KOPT-K1 (cell line): ENCODE data around the gene MEX3D.

Source experiments
- H3K27ac ChIP-seq: fragments of 200-600 bp; sonication (generic); 2 replicates; pipeline ENCODE4 v1.5.1; 2016; ENCODE audit warnings: antibody characterized with exemption, mild to moderate bottlenecking, low read depth, low read length; ENCODE audit not compliant: poor library complexity, severe bottlenecking
- H3K36me3 ChIP-seq: fragments of 200-600 bp; sonication (generic); 2 replicates; pipeline ENCODE4 v1.5.1; 2017; ENCODE audit warnings: antibody characterized with exemption, mild to moderate bottlenecking, low read length, moderate library complexity; ENCODE audit not compliant: insufficient read depth
- H3K9me3 ChIP-seq: fragments of 200-600 bp; sonication (generic); 2 replicates; pipeline ENCODE4 v1.5.1; 2017; ENCODE audit warnings: antibody characterized with exemption, low read length, mild to moderate bottlenecking; ENCODE audit not compliant: insufficient read depth, poor library complexity, severe bottlenecking

Gene MEX3D

GRCh38 chr19:1567848-1568227 lies 287 bp downstream of the MEX3D start:
- no peaks in the 10 kb centered on the region for H3K36me3 ChIP-seq
- no peak overlapping the region for H3K27ac ChIP-seq
- H3K9me3 ChIP-seq: no peaks in the 10 kb centered on the region

DNA sequence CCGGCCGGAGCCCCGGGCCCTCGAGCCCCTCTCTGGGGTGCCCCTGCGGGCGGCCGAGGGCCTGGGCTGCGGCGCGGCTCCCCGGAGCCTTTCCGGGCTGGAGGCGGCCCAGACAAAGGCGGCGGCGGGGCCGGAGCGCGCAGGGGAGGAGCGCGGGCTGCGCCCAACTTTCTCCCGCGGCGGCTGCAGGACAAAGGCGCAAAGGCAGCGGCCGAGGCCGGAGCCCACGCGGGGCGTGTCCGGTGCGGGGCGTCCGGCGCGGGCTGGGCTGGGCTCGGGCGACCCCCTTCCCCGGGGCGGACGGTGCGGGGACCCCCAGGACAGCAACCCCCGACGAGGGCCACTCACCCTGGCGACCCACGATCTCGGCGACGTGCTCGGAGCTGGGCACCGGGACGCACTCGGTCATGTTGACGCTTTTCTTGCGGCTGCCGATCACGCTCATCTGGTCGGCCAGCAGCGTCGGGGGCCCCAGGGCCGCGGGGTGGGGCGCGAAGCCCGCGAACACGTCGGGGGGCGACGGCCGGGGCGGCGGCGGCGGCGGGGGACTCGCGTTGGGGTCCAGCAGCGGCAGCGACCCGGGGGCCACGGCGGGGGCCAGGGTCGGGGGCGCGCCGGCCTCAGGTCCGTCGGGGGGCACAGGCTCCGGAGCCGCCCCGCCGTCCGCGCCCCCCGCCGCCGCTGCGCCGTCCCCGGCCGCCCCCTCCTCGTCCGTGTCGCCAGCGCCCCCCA lies 843 bp downstream of the MEX3D start:
- Histone ChIP-seq H3K27ac (no peak overlapping the region), H3K36me3 (no peaks in the 10 kb centered on the region), H3K9me3 (no peaks in the 10 kb centered on the region)

DNA sequence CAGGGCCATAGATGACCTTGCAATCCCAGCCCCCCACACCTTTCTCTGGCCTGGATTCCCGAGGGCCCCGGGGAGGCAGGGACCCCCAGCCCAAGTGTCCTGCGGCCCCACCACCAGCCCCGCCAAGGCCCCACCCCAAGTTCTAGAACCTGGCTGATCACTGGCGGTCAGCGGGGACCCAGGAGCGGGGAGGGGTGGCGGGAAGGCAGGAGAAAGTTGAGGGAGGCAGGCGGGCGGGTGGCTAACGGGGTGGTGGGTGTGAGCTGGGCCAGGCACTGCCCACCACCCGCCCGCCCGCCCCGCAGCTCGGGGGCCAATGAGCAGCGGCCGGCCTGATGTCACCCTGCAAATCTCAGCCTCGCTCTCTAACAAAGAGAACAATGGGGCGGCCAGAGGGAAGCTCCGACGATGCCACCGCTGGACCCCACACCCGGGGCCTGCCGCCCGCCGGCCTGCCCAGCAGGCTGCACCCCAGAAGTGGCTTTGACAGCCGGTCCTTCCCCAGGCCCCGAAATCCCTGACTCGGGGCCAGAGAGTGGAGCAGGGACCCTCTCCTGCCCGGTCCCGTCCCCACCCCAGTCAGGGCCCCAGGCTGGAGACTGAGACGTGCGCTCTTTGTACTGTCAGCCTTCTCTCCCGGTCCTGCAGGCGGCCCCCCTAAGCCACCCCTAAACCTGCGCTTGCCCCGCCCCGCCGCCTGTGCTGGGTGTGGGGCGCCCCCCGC lies 1.6 kb downstream of the MEX3D start:
- no peaks in the 10 kb centered on the region for H3K9me3 ChIP-seq
- no peak overlapping the region for H3K27ac ChIP-seq
- H3K36me3 ChIP-seq: no peaks in the 10 kb centered on the region

GRCh38 chr19:1563251-1563650 lies 4.9 kb downstream of the MEX3D start:
- H3K36me3 ChIP-seq: peaks cover 8% of the 10 kb centered on the region; the same call in 1 of the 2 replicates
- H3K27ac ChIP-seq: no peak overlapping the region
- no peaks in the 10 kb centered on the region for H3K9me3 ChIP-seq

DNA sequence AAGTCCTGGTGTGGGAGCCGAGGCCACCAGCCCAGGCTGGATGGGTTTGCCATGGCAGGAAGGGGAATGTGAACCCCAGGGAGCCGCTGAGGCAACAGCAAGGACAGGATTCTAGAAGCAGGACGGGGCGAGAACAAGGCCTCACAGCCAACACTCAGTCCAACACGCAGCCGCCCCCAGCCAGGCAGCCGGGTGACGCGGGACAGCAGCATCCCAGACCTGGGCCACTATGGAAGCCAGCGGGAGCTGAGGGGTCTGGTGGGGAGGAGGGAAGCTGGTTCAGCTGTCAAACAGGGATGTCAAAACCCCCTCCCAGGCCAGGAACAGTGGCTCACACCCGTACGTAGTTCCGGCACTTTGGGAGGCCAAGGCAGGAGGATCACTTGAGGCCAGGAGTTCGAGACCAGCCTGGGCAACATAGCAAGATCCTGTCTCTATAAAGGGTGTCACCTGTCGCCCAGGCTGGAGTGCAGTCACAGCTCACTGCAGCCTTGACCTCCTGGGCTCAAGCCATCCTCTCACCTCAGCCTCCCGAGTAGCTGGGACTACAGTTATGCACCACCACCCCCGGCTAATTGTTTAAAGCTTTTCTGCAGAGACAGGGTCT lies 6.8 kb downstream of the MEX3D start:
- peaks cover 13% of the 10 kb centered on the region; the same call in 1 of the 2 replicates for H3K36me3 ChIP-seq
- H3K27ac ChIP-seq: no peak overlapping the region
- H3K9me3 ChIP-seq: no peaks in the 10 kb centered on the region

GRCh38 chr19:1560286-1560882 lies 7.7 kb downstream of the MEX3D start:
- H3K36me3 ChIP-seq: peaks cover 16% of the 10 kb centered on the region; the same call in 1 of the 2 replicates
- no peaks in the 10 kb centered on the region for H3K9me3 ChIP-seq

DNA sequence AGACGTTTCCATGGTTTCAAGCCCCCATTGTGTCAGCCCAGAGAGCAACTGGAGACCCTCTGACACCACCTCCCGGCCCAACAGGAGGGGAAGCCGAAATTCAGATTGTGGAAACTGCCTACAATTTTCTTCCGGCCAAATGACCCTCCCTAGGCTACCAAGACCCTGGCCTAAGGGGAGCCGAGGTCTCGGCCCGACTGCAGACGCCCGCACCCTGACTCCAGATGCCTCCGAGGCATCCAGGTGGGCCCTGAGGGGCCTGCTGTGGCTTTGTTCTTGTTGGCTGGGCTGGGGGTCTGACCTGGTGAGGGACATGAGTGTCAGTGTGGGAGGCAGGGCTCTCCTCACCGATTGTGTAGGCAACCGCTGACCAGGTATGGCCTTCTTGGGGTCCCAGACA lies 9.6 kb downstream of the MEX3D start:
- Histone ChIP-seq H3K9me3 (no peaks in the 10 kb centered on the region), H3K27ac (no peak overlapping the region), H3K36me3 (peaks cover 20% of the 10 kb centered on the region; the same call in 1 of the 2 replicates)

More at GRCh38 chr19:1560286-1560882, 7.7 kb downstream of the MEX3D start:
- H3K27ac ChIP-seq: no peak overlapping the region

DNA sequence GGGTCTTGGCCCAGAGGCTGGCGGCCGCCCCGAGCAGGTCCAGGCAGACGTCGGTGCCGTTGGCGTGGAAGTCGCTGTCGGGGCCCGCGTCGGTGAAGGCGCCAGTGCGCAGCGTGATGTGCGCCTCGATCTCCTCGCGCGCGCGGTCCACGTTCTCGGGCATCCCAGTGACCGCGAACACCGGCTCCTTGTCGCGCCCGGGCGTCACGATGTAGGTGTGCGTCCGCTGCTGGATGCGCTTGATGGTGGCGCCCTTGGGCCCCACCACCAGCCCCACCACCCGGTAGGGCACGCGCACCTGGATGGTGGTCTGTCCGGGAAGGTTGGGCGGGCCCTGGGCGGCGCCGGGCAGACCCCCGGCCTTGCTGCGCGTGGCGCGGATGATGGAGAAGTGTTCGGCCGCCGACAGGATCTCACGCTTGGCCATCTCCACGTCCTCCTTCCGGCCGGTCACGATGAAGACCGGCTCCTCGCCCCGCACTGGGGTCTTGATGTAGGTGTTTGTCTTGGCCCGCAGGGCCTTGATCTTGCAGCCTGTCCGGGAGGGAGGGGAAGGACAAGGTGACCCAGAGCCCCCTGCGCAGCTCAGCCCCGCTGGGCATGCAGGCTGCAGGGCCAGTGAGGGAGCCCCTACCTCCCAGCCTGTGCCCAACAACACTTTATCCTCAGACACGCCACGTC lies 11.6 kb downstream of the MEX3D start:
- H3K9me3 ChIP-seq: no peaks in the 10 kb centered on the region
- H3K27ac ChIP-seq: no peak overlapping the region
- H3K36me3 ChIP-seq: peaks cover 20% of the 10 kb centered on the region; the same call in 1 of the 2 replicates

DNA sequence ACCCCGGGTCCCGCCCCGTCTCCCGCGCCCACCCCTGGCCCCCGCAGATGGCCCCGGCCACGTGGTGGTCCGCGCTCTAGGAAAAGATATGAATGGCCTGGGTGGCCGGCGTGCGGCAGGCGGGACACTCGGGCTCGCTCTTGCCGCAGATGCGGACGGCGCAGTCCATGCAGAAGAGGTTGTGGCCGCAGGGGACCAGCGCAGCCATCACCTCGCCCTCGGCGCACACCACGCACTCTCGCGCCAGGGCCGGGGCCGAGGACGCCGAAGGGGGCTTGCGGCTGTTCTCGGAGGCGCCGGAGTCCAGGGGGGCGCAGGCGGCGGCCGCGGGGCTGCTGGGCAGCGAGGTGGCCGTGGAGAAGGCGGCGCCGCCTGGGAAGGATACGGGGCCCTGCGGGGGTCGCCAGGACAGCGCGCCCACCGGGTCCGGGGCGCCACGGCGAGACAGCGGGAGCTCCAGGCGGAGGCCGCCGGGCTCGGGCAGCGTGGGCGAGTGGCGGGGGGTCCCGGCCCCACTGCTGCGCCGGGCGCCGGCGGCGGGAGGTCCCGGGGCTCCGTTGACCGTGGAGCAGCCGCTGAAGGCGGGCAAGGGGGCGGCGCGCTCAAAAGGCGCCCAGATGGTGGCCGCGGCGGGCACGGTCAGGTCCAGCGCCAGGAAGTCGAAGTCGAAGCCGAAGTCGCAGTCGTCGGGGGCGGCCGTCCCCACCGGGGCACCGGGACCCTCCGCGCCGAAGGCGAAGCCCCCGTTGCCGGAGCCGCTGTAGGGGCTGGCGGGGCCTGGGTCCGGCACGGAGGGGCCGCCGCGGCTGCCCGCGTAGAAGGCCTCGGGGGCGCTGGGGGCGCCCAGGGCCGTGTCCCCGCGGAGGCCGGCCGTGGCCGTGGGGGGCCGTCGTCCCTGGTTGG lies 12.4 kb downstream of the MEX3D start:
- no peak overlapping the region for H3K27ac ChIP-seq
- H3K36me3 ChIP-seq: peaks cover 12% of the 10 kb centered on the region; the same call in 1 of the 2 replicates
- H3K9me3 ChIP-seq: no peaks in the 10 kb centered on the region

DNA sequence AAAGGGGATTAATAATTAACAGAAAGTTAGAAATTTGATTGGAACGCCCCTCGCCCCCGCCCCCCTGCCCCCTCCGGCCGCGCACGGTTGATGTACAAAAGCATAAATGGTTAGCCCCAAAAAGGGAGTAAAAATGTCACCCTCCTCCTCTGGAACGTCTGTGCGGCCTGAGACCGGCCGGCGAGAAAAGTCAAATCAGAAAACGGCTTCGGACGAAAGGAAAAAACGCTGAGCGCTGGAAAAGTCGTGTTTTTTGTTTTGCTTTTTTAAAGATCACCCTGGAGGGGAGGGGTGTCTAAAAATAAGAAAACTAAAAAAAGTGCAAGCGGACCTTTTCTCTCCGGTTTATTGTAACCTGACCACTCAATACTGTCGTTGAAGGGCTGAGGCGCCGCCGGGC lies 13.2 kb downstream of the MEX3D start:
- Histone ChIP-seq H3K27ac (no peak overlapping the region), H3K36me3 (peaks cover 11% of the 10 kb centered on the region; the same call in 1 of the 2 replicates), H3K9me3 (no peaks in the 10 kb centered on the region)

- peaks cover 11% of the 10 kb centered on the region; the same call in 1 of the 2 replicates for H3K36me3 ChIP-seq
- H3K27ac ChIP-seq: no peak overlapping the region
- no peaks in the 10 kb centered on the region for H3K9me3 ChIP-seq
Observed at GRCh38 chr19:1553415-1553814, 14.7 kb downstream of the MEX3D start.

GRCh38 chr19:1551068-1552040 lies 16.8 kb downstream of the MEX3D start:
- H3K27ac ChIP-seq: no peak overlapping the region
- H3K9me3 ChIP-seq: no peaks in the 10 kb centered on the region
- peaks cover 6% of the 10 kb centered on the region; the same call in 1 of the 2 replicates for H3K36me3 ChIP-seq
